ENCODE measurements around the gene POLG. TPM values are rescaled to one million over a fixed set of nuclear protein-coding genes. Genes with fewer than 3 reads are reported as not detected.

Gene POLG
- total and polyA plus RNA-seq, 3 donors from 2014 or later = 31.6 to 73.3 (median 65.2) TPM

- intact Hi-C loops (cut with DNase I; ENCODE audit: low total_unique reads) = no loop called here
- no peak for DNase-seq
- Histone ChIP-seq H3K36me3 (ENCODE audit: low read depth, missing control alignments) (no peaks in the 10 kb centered on the region), H3K27me3 (no peaks in the 10 kb centered on the region), H3K9me3 (no peaks in the 10 kb centered on the region), H3K4me3 (no peak overlapping the region), H3K4me1 (peaks cover 12% of the 10 kb centered on the region), H3K27ac (no peak overlapping the region)
- 94 to 96% methylated on average over 5 to 6 of the region's 6 CpGs for WGBS, 2 donors
- no peak for TF ChIP-seq POLR2A (IDR thresholded peaks at IDR 0.05)
- TF ChIP-seq CTCF (IDR thresholded peaks at IDR 0.05) = no peak
Observed at GRCh38 chr15:89327113-89327512, 7.5 kb downstream of the POLG start.

- H3K27me3 ChIP-seq = no peaks in the 10 kb centered on the region
- H3K9me3 ChIP-seq = no peaks in the 10 kb centered on the region
- no peak overlapping the region for H3K27ac ChIP-seq
- H3K4me1 ChIP-seq = peaks cover 4% of the 10 kb centered on the region
- H3K4me3 ChIP-seq = no peak overlapping the region
- 87 to 89% methylated on average over 6 of the region's 6 CpGs for WGBS, 2 donors
- no peak for DNase-seq
- no peaks in the 10 kb centered on the region for H3K36me3 ChIP-seq (ENCODE audit: low read depth, missing control alignments)
- intact Hi-C loops (cut with DNase I; ENCODE audit: low total_unique reads) = no loop called here
- TF ChIP-seq CTCF (IDR thresholded peaks at IDR 0.05) = no peak
- TF ChIP-seq POLR2A (IDR thresholded peaks at IDR 0.05) = no peak
Observed at GRCh38 chr15:89326316-89326715, 8.3 kb downstream of the POLG start.

GRCh38 chr15:89325039-89325803, 9.4 kb downstream of the POLG start:
- H3K36me3 ChIP-seq (ENCODE audit: low read depth, missing control alignments) = no peaks in the 10 kb centered on the region
- no peaks in the 10 kb centered on the region for H3K27me3 ChIP-seq
- intact Hi-C loops (cut with DNase I; ENCODE audit: low total_unique reads) = no loop called here
- no peak overlapping the region for H3K4me3 ChIP-seq
- no peak overlapping the region for H3K27ac ChIP-seq
- no peaks in the 10 kb centered on the region for H3K9me3 ChIP-seq
- 98% methylated on average over 11 of the region's 11 CpGs; no CpG with 5 or more reads in 1 of the 2 donors for WGBS, 2 donors
- H3K4me1 ChIP-seq = no peaks in the 10 kb centered on the region
- TF ChIP-seq CTCF (IDR thresholded peaks at IDR 0.05) (no peak), POLR2A (IDR thresholded peaks at IDR 0.05) (no peak)
- no peak for DNase-seq

GRCh38 chr15:89323825-89324224, 10.8 kb downstream of the POLG start:
- Histone ChIP-seq H3K36me3 (ENCODE audit: low read depth, missing control alignments) (no peaks in the 10 kb centered on the region), H3K4me1 (no peaks in the 10 kb centered on the region), H3K27me3 (no peaks in the 10 kb centered on the region), H3K4me3 (no peak overlapping the region), H3K27ac (no peak overlapping the region), H3K9me3 (no peaks in the 10 kb centered on the region)
- 92 to 93% methylated on average over 3 to 6 of the region's 6 CpGs for WGBS, 2 donors
- no peak for DNase-seq
- TF ChIP-seq CTCF (IDR thresholded peaks at IDR 0.05) = no peak
- TF ChIP-seq POLR2A (IDR thresholded peaks at IDR 0.05) = no peak
- intact Hi-C loops (cut with DNase I; ENCODE audit: low total_unique reads) = no loop called here

- intact Hi-C loops (cut with DNase I; ENCODE audit: low total_unique reads) = no loop called here
- H3K36me3 ChIP-seq (ENCODE audit: low read depth, missing control alignments) = no peaks in the 10 kb centered on the region
Observed at GRCh38 chr15:89322822-89323221, 11.8 kb downstream of the POLG start.

More at GRCh38 chr15:89322822-89323221, 11.8 kb downstream of the POLG start:
- H3K4me1 ChIP-seq = no peaks in the 10 kb centered on the region
- 90 to 91% methylated on average over 15 of the region's 15 CpGs for WGBS, 2 donors
- H3K27me3 ChIP-seq = no peaks in the 10 kb centered on the region
- no peak overlapping the region for H3K27ac ChIP-seq
- TF ChIP-seq CTCF (IDR thresholded peaks at IDR 0.05) (no peak), POLR2A (IDR thresholded peaks at IDR 0.05) (no peak)
- no peak for DNase-seq
- H3K4me3 ChIP-seq = no peak overlapping the region
- H3K9me3 ChIP-seq = no peaks in the 10 kb centered on the region
